Heart left ventricle (tissue), 16 donors: ENCODE results near the gene YIPF2. TPM values are rescaled to one million over a fixed set of nuclear protein-coding genes. Genes with fewer than 3 reads are reported as not detected.

ENCODE experiments used
- ATAC-seq, 4 donors: fragments of 200-7000 bp; cut with Tn5 transposase; one replicate each; pipeline ENCODE4 v1.9.1; 2020 to 2022; ENCODE audit warnings: moderate library complexity in 4 of 4, mild to moderate bottlenecking in 3 of 4, moderate number of reproducible peaks in 1 of 4
- DNase-seq, 5 donors: peaks; one replicate each; pipeline ENCODE4 v3.0.0-alpha.2; 2020
- H3K27ac ChIP-seq, 12 donors: fragments of 200-600 bp; sonication (generic) in 4 of 12; one replicate each; pipeline versions ENCODE4 v1.5.0 to v1.8.0; 2016 to 2022; ENCODE audit warnings: mild to moderate bottlenecking in 2 of 12
- H3K27me3 ChIP-seq, 9 donors: fragments of 200-600 bp; sonication (generic) in 2 of 9; one replicate each; pipeline versions ENCODE4 v1.5.1 to v1.8.0; 2016 to 2022; ENCODE audit warnings: mild to moderate bottlenecking in 3 of 9
- H3K36me3 ChIP-seq, 9 donors: fragments of 200-600 bp; sonication (generic) in 2 of 9; one replicate each; pipeline versions ENCODE4 v1.5.0 to v1.8.0; 2018 to 2022; ENCODE audit warnings: mild to moderate bottlenecking in 2 of 9
- H3K4me1 ChIP-seq, 12 donors: fragments of 200-600 bp; sonication (generic) in 4 of 12; one replicate each; pipeline versions ENCODE4 v1.5.0 to v1.8.0; 2016 to 2022; ENCODE audit warnings: mild to moderate bottlenecking in 3 of 12
- H3K4me3 ChIP-seq, 12 donors: fragments of 200-600 bp; sonication (generic) in 4 of 12; one replicate each; pipeline versions ENCODE4 v1.5.0 to v1.8.0; 2017 to 2022; ENCODE audit warnings: mild to moderate bottlenecking in 9 of 12, moderate library complexity in 4 of 12
- H3K9me3 ChIP-seq, 12 donors: fragments of 200-600 bp; sonication (generic) in 4 of 12; one replicate each; pipeline versions ENCODE4 v1.5.0 to v1.8.0; 2016 to 2022; ENCODE audit warnings: mild to moderate bottlenecking in 1 of 12
- CTCF ChIP-seq, 12 donors: fragments of 200-600 bp; sonication (generic) in 4 of 12; IDR thresholded peaks; one replicate each; pipeline versions ENCODE4 v1.5.0 to v1.8.0; 2018 to 2022; ENCODE audit warnings: antibody characterized with exemption in 12 of 12, mild to moderate bottlenecking in 5 of 12
- POLR2A ChIP-seq, 2 donors: fragments of 450-650 bp; IDR thresholded peaks; one replicate each; pipeline ENCODE4 v1.6.1; 2017; ENCODE audit warnings: antibody characterized with exemption in 2 of 2, mild to moderate bottlenecking in 2 of 2, moderate library complexity in 2 of 2
- WGBS, 4 donors: extraction: QIAGEN DNeasy Blood & Tissue Kit in 2 of 4; methylation state at CpG; one replicate each; pipeline versions ENCODE4 v1.1.5 to v1.1.7; 2013 to 2018; 5-methylcytosine and 5-hydroxymethylcytosine counted together
- intact Hi-C, 10 donors: fragments of 100-400 bp; cut with DNase I; formaldehyde crosslinking; loops; one replicate each; pipeline versions ENCODE4 v1.11.1 to v1.14.2; 2022
- long read RNA-seq, 3 donors: library from polyadenylated mRNA; unstranded; transcript quantifications; one replicate each; pipeline ENCODE4 v2.0.0, GENCODE V29; 2020 to 2021
- polyA plus RNA-seq, 2 donors: library from polyadenylated mRNA; stranded (reverse); fragments of 200-250 nt; gene quantifications; one replicate each; pipeline ENCODE4 v1.2.3, GENCODE V29; 2013
- total RNA-seq, 9 donors: library from RNA; depleted of rRNA in 2 of 9; stranded (reverse); fragments of >200 nt in 2 of 9; fragmentation: NEBNext Ultra II Directional in 3 of 9; extraction: Animal tissue kit (Norgen Biotek cat#: 25700) in 3 of 9; gene quantifications; one replicate each; pipeline versions ENCODE4 v1.1.0 to v1.2.4, GENCODE V29; 2016 to 2023
- donor health status: ischemic (EF 13 %, LVEDD 7.1; RV severe dilation, severe dysfunction).
- donor health status: healthy with polysubstance abuse.
- donor health status: DM: no; HTN: yes; CAD: no.
- donor health status: DM: no; HTN: no; CAD: no.
- donor health status: ischemic (EF 25% LVEDD 6.9; RV normal size, moderate dysfunction).
- donor health status: ischemic (EF 25% LVEDD 5.7; RV mildly dilated, moderate dysfunction).
- donor health status: healthy.
- donor health status: DM: yes; HTN: yes; CAD: no.
- donor health status: ischemic (EF 35%, LVEDD 5.7; RV mildly dilated, moderate dysfunction).
- donor health status: nonischemic (EF 11% LVEDD 7.7; RV severe dilation, severe dysfunction).
- donor health status: DM: yes; HTN: yes; CAD: no.
- donor health status: PGD.
- donor health status: ischemic (EF 29% LVEDD 5.4; RV normal size, mild dysfunction).
- donor health status: nonischemic (EF 23%, LVEDD 6.1; RV moderate dilation, normal function).

The YIPF2 gene
- total RNA-seq (10 to 100 TPM; 11.5 to 27.1 (median 17.3) TPM), polyA plus RNA-seq (10 to 100 TPM; 21.5 to 38.7 TPM)
- long read RNA-seq, donor 1, partial matches to known transcripts, result 2 of 17 reads
- long read RNA-seq, donor 1, other reads (novel, unspliced or antisense), result 7 of 17 reads
- long read RNA-seq, donor 2, transcript YIPF2-201 (10 exons, 2,087 nt), result minor isoform, 8 of 45 reads
- long read RNA-seq, donor 2, transcript YIPF2-204 (10 exons, 1,550 nt), result major isoform, 25 of 45 reads
- long read RNA-seq, donor 2, partial matches to known transcripts, result 0 of 45 reads
- long read RNA-seq, donor 2, other reads (novel, unspliced or antisense), result 12 of 45 reads
- long read RNA-seq, donor 3, transcript YIPF2-204 (10 exons, 1,550 nt), result minor isoform, 7 of 17 reads
- long read RNA-seq, donor 3, transcript YIPF2-201 (10 exons, 2,087 nt), result major isoform, 8 of 17 reads
- long read RNA-seq, donor 3, partial matches to known transcripts, result 0 of 17 reads
- long read RNA-seq, donor 3, other reads (novel, unspliced or antisense), result 2 of 17 reads

DNA sequence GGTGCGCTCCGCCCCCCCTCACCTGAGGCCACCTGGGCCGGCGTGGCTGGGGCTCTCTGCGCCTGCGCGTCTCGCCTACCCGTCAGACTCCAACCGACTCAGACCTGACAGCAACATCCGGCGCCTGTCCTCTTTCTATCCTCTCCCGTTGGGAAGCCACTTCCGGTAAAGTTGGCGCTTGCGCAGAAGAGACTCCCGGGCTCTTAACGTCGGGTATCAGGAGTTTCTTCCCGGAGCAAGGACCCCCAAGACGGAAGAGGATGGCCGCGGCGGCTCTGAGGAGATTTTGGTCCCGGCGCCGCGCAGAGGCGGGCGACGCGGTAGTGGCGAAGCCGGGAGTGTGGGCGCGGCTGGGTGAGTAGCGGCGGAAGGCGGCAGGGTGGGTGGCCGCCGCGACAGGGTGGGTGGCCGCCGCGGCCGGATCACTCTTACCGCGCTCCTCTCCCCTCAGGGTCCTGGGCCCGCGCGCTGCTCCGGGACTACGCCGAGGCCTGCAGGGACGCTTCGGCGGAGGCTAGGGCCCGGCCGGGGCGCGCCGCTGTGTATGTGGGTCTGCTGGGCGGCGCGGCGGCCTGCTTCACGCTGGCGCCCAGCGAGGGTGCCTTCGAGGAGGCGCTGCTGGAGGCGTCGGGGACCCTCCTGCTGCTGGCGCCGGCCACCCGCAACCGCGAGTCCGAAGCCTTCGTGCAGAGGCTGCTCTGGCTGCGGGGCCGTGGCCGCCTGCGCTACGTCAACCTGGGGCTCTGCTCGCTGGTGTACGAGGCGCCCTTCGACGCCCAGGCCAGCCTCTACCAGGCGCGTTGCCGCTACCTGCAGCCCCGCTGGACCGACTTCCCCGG, at the start of gene YIPF2, which contains the start of gene TIMM29:
YIPF2 (minus strand) TSS at position 77 of the 839 bp plus-strand sequence. CDS start 229 bp downstream, outside the sequence.
TIMM29 (plus strand) TSS at position 249 of the 839 bp plus-strand sequence; CDS start at position 261, 12 bp downstream.
- Histone ChIP-seq H3K9me3 (no peaks in the 10 kb centered on the region), H3K4me1 (peaks cover 3 to 32% (median 18%) of the 10 kb centered on the region in 12 donors), H3K4me3 (peak within 1 kb of the TSS; percentile 72 to 100 (median 96)), H3K36me3 (peaks cover 0 to 47% (median 28%) of the 10 kb centered on the region in 9 donors), H3K27me3 (no peaks in the 10 kb centered on the region), H3K27ac (peak within 1 kb of the TSS; percentile 59 to 92 (median 84))
- ATAC-seq, result peak; percentile 94 to 98 (median 96)
- WGBS, 4 donors, result 0 to 1% (median 0%) methylated on average over 29 to 96 of the region's 96 CpGs
- intact Hi-C loops, result loop anchor here in 7 of 10 donors (2.0 to 5.0 kb wide), 4 partner anchors 51 to 58 kb away; partner anchors contain the start of gene CARM1 (in 2 of the 7)
- TF ChIP-seq CTCF (IDR thresholded peaks at IDR 0.05) (peak in 2 of 12 donors; percentile 8 to 16), POLR2A (IDR thresholded peaks at IDR 0.05) (peak in 1 of 2 donors; percentile 72)
- peak; percentile 96 to 99 (median 97) for DNase-seq

DNA sequence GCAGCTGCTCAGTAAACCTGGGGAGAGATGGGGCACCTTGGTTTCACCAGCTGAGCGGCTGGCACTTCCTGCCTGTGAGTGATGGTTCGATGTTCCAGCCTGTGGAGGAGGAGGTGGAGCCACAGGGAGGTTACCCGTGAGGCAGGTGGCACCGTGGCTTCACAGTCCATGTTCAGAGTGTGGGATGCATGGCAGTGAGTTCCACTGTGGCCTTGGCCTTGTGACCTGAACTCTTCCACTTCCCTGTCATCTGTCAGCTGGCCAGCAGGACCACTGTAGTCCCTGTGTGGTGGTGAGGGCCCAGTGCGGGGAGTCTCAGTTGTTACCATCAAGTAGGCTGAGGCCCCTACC, 49.3 kb upstream of the YIPF2 start:
- Histone ChIP-seq H3K27ac (no peak overlapping the region), H3K4me1 (peaks cover 0 to 44% (median 29%) of the 10 kb centered on the region in 12 donors), H3K9me3 (no peaks in the 10 kb centered on the region), H3K27me3 (no peaks in the 10 kb centered on the region), H3K4me3 (no peak overlapping the region), H3K36me3 (peaks cover 0 to 5% (median 0%) of the 10 kb centered on the region in 9 donors)
- intact Hi-C loops, result no loop called here
- DNase-seq (no peak), ATAC-seq (no peak)
- TF ChIP-seq CTCF (IDR thresholded peaks at IDR 0.05) (no peak), POLR2A (IDR thresholded peaks at IDR 0.05) (no peak)
- WGBS, 4 donors, result 73 to 95% (median 85%) methylated on average over 4 to 5 of the region's 5 CpGs

- DNase-seq, result no peak
- intact Hi-C loops, result no loop called here
- H3K36me3 ChIP-seq, result peaks cover 0 to 5% (median 0%) of the 10 kb centered on the region in 9 donors
- WGBS, 4 donors, result 67 to 83% (median 75%) methylated on average over 18 to 19 of the region's 19 CpGs
- no peaks in the 10 kb centered on the region for H3K27me3 ChIP-seq
- ATAC-seq, result peak in 2 of 4 donors; percentile 8 to 17
- peak overlapping the region in 5 of 12 donors; percentile 4 to 33 (median 22) for H3K4me3 ChIP-seq
- peaks cover 0 to 44% (median 31%) of the 10 kb centered on the region in 12 donors for H3K4me1 ChIP-seq
- no peaks in the 10 kb centered on the region for H3K9me3 ChIP-seq
- TF ChIP-seq POLR2A (IDR thresholded peaks at IDR 0.05) (no peak), CTCF (IDR thresholded peaks at IDR 0.05) (no peak)
- peak overlapping the region in 11 of 12 donors; percentile 15 to 67 (median 56) for H3K27ac ChIP-seq
Observed at GRCh38 chr19:10976131-10976892, 47.9 kb upstream of the YIPF2 start.
